HEK293T (cell line): ENCODE measurements around the gene NKX3-2.

Source experiments
- ARNT ChIP-seq: fragments of 450-650 bp; IDR thresholded peaks from 2 replicates; pipeline ENCODE4 v1.6.1; 2017; ENCODE audit warnings: mild to moderate bottlenecking
- ELF4 ChIP-seq: fragments of 450-650 bp; IDR thresholded peaks from 2 replicates; pipeline ENCODE4 v1.6.1; 2017; ENCODE audit warnings: antibody characterized with exemption
- FOXA1 ChIP-seq: fragments of 450-650 bp; IDR thresholded peaks from 2 replicates; pipeline ENCODE4 v1.6.1; 2016; ENCODE audit warnings: mild to moderate bottlenecking
- FOXK2 ChIP-seq: fragments of 450-650 bp; IDR thresholded peaks from 2 replicates; pipeline ENCODE4 v1.6.1; 2016; ENCODE audit warnings: mild to moderate bottlenecking
- FOXM1 ChIP-seq: fragments of 450-650 bp; IDR thresholded peaks from 2 replicates; pipeline ENCODE4 v1.6.1; 2017; ENCODE audit warnings: mild to moderate bottlenecking, borderline replicate concordance
- HDGF ChIP-seq: fragments of 450-650 bp; IDR thresholded peaks from 2 replicates; pipeline ENCODE4 v1.6.1; 2017; ENCODE audit warnings: antibody characterized with exemption, borderline replicate concordance
- L3MBTL2 ChIP-seq: fragments of 450-650 bp; conservative IDR thresholded peaks from 2 replicates; pipeline ENCODE4 v1.6.1; 2016; ENCODE audit warnings: mild to moderate bottlenecking
- NFRKB ChIP-seq: fragments of 450-650 bp; IDR thresholded peaks from 2 replicates; pipeline ENCODE4 v1.6.1; 2016; ENCODE audit warnings: mild to moderate bottlenecking, moderate library complexity
- TARDBP ChIP-seq: fragments of 450-650 bp; IDR thresholded peaks from 2 replicates; pipeline ENCODE4 v1.6.1; 2016

DNA sequence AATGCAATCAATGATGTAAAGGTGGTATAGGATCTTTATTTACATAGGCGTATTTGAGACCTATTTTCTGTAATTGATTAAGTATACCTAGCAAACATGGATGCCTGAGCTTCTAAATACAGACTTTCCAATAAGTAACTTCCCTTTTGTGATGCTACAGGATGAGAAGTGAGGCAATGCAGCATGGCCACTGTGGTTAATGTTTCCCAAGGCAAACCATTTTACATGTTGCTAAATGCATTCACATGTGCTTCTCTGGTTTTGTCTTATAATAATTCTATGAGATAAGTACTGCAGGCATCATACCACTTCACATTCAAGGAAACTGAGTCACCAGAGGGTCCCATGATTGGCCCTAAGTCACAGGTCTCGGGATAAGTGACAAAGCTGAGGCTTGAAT lies 35.7 kb upstream of the NKX3-2 start:
- TF ChIP-seq ARNT (no peak), ELF4 (no peak), TARDBP (no peak), FOXM1 (no peak), FOXA1 (no peak), FOXK2 (no peak), L3MBTL2 (no peak), HDGF (no peak), NFRKB (no peak)
